ENCODE results near the gene DAAM2.

The DAAM2 gene

DNA sequence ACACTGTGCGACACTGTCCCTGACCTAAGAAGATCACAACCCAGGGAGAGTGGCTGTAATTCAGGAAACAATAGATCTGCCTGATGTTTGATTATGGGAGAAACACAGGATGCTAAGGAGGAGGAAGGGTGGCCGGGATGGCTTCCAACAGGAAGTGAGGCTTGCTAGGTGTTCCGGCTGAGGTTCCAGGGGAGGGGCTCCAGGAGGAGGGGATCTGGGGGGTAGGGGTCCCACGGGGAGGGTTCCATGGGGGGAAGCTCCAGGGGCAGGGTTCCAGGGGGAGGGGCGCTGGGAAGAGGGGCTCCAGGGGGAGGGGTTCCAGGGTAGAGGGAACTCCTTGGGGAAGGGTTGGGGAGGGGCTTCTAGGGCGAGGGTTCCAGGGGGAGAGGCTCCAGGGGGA lies 48.6 kb downstream of the DAAM2 start:
- POLR2A ChIA-PET = no interaction called here
- TF ChIP-seq, protein P1, sequence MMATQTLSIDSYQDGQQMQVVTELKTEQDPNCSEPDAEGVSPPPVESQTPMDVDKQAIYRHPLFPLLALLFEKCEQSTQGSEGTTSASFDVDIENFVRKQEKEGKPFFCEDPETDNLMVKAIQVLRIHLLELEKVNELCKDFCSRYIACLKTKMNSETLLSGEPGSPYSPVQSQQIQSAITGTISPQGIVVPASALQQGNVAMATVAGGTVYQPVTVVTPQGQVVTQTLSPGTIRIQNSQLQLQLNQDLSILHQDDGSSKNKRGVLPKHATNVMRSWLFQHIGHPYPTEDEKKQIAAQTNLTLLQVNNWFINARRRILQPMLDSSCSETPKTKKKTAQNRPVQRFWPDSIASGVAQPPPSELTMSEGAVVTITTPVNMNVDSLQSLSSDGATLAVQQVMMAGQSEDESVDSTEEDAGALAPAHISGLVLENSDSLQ (IDR thresholded peaks at IDR 0.05) = no peak
- TF ChIP-seq SUZ12 (IDR thresholded peaks at IDR 0.05) (no peak), ZNF384 (IDR thresholded peaks at IDR 0.05) (no peak), TARDBP (IDR thresholded peaks at IDR 0.05) (no peak), FOXM1 (IDR thresholded peaks at IDR 0.05; ENCODE audit: borderline replicate concordance) (no peak), CTBP1 (IDR thresholded peaks at IDR 0.05; ENCODE audit: borderline replicate concordance) (no peak), L3MBTL2 (conservative IDR thresholded peaks at IDR 0.05) (no peak), LEF1 (IDR thresholded peaks at IDR 0.05; ENCODE audit: borderline replicate concordance) (no peak), NFRKB (IDR thresholded peaks at IDR 0.05) (no peak), HDGF (IDR thresholded peaks at IDR 0.05; ENCODE audit: borderline replicate concordance) (no peak), ARNT (IDR thresholded peaks at IDR 0.05) (no peak), SP1 (IDR thresholded peaks at IDR 0.05) (no peak)
- CTCF ChIA-PET = no interaction called here
- DNase-seq (ENCODE audit: extremely low spot score) = no peak

DNA sequence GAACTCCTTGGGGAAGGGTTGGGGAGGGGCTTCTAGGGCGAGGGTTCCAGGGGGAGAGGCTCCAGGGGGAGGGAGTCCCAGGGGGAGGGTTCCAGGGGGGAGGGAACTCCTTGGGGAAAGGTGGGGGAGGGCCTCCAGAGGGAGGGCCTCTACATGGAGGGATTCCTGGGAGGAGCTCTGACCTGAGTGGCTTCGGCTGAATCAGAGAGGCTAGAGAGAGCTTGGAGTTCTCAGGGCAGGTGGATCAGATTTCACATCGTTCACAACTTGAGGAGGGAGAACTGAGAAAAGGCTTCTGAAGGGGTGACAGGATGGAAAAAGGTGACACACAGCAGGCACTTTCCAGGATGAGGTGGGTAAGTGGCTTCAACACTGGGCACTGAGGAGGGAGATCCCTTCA lies 49.1 kb downstream of the DAAM2 start:
- peak; percentile 28 for DNase-seq (ENCODE audit: extremely low spot score)
- CTCF ChIA-PET = no interaction called here

DNA sequence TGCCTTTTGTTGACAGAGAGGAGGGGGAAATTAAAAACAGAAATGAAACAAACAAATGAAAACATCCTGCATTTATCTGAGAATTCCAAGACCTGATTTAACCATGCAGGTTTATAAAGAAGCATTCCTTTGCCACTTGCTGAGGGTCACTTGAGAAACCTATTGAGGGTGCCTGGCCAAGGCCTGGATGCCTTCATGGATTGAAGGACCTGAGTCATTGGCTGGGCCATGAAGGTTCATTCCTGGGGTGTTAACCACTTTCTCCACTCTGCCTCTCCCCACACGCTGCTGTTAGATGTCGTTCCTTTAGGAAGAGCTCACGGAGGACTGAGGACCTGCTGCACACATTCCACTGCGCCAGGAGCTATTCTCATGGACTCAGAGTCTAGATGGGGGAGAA lies 49.7 kb downstream of the DAAM2 start:
- CTCF ChIA-PET = no interaction called here
- DNase-seq (ENCODE audit: extremely low spot score) = no peak
- TF ChIP-seq BHLHE40 (IDR thresholded peaks at IDR 0.05; ENCODE audit: borderline replicate concordance) = no peak
- no peak for TF ChIP-seq ARNT (IDR thresholded peaks at IDR 0.05)
- TF ChIP-seq HDGF (IDR thresholded peaks at IDR 0.05; ENCODE audit: borderline replicate concordance) = no peak
- no peak for TF ChIP-seq FOXM1 (IDR thresholded peaks at IDR 0.05; ENCODE audit: borderline replicate concordance)
- no peak for TF ChIP-seq FOXA1 (IDR thresholded peaks at IDR 0.05)
- TF ChIP-seq CTBP1 (IDR thresholded peaks at IDR 0.05; ENCODE audit: borderline replicate concordance) = no peak
- TF ChIP-seq ZNF384 (IDR thresholded peaks at IDR 0.05) = no peak
- no peak for TF ChIP-seq TARDBP (IDR thresholded peaks at IDR 0.05)
- TF ChIP-seq SP1 (IDR thresholded peaks at IDR 0.05) = no peak
- TF ChIP-seq L3MBTL2 (conservative IDR thresholded peaks at IDR 0.05) = no peak
- no peak for TF ChIP-seq NFRKB (IDR thresholded peaks at IDR 0.05)
- TF ChIP-seq ELF4 (IDR thresholded peaks at IDR 0.05) = no peak
- no peak for TF ChIP-seq LEF1 (IDR thresholded peaks at IDR 0.05; ENCODE audit: borderline replicate concordance)
- TF ChIP-seq, protein P1 (IDR thresholded peaks at IDR 0.05) = no peak
- no peak for TF ChIP-seq FOXK2 (IDR thresholded peaks at IDR 0.05)
- no peak for TF ChIP-seq SUZ12 (IDR thresholded peaks at IDR 0.05)
- POLR2A ChIA-PET = no interaction called here

More for the DNA sequence above, 49.1 kb downstream of the DAAM2 start:
- POLR2A ChIA-PET = no interaction called here
- TF ChIP-seq SUZ12 (IDR thresholded peaks at IDR 0.05) (no peak), ZNF384 (IDR thresholded peaks at IDR 0.05) (no peak), SP1 (IDR thresholded peaks at IDR 0.05) (no peak), TARDBP (IDR thresholded peaks at IDR 0.05) (no peak)
- TF ChIP-seq, protein P1 (IDR thresholded peaks at IDR 0.05) = no peak

DNA sequence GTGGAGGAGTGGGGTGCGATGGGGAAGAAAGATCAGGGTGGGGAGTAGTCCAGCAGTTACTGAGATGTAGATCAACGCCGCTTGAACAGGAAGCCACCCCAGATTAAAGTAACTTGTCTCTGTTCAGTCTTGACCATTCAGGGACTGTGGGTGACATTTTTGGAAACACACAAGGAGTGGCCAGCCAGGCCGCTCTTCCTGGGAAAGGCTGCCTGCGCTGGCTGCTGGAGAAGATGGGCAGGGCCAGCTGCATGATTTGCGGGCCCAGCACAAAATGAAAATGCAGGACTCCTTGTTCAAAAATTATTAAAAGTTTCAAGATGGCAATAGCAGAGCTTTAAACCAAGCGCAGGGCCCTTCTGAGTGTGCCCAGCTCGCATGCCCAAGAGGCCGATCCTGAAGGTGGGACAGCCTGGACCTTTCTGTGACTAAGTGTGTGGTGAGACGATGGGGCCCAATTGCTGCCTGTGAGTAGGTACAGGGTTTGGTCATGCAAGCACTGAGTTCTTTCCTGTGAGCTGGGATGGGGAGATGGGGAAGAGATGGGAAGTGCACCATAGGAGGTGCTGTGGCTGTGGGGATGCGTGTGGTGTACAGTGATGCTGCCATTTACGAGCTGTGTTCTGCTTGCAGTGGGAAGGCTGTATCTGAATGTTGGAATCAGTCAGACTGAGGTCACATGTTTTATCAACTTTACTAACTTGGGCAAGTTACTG lies 51.3 kb downstream of the DAAM2 start:
- POLR2A ChIA-PET = no interaction called here
- TF ChIP-seq ZNF384 (IDR thresholded peaks at IDR 0.05) = no peak
- TF ChIP-seq L3MBTL2 (conservative IDR thresholded peaks at IDR 0.05) = no peak
- TF ChIP-seq ELF4 (IDR thresholded peaks at IDR 0.05) = no peak
- no peak for TF ChIP-seq FOXM1 (IDR thresholded peaks at IDR 0.05; ENCODE audit: borderline replicate concordance)
- TF ChIP-seq, protein P1 (IDR thresholded peaks at IDR 0.05) = no peak
- TF ChIP-seq SP1 (IDR thresholded peaks at IDR 0.05) = no peak
- no peak for TF ChIP-seq TARDBP (IDR thresholded peaks at IDR 0.05)
- no peak for TF ChIP-seq ARNT (IDR thresholded peaks at IDR 0.05)
- no peak for TF ChIP-seq LEF1 (IDR thresholded peaks at IDR 0.05; ENCODE audit: borderline replicate concordance)
- no peak for TF ChIP-seq CTBP1 (IDR thresholded peaks at IDR 0.05; ENCODE audit: borderline replicate concordance)
- TF ChIP-seq FOXK2 (IDR thresholded peaks at IDR 0.05) = no peak
- peak; percentile 35 for DNase-seq (ENCODE audit: extremely low spot score)
- CTCF ChIA-PET = no interaction called here

DNA sequence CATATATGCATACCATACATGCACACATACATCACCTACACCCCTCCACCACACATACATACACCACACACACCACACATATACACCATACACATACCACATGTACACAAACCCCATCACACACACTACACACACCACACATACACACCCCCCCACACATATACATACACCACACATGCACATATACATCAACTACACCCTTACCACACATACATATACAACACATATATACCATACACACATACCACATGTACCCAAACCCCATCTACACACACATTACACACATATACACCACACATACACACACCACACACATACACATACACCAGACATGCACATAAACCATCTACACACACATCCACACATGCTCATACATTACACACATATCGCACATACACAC lies 52.7 kb downstream of the DAAM2 start:
- DNase-seq (ENCODE audit: extremely low spot score) = no peak
- CTCF ChIA-PET = no interaction called here
- no peak for TF ChIP-seq NFRKB (IDR thresholded peaks at IDR 0.05)
- no peak for TF ChIP-seq HDGF (IDR thresholded peaks at IDR 0.05; ENCODE audit: borderline replicate concordance)
- no peak for TF ChIP-seq SUZ12 (IDR thresholded peaks at IDR 0.05)
- POLR2A ChIA-PET = no interaction called here

DNA sequence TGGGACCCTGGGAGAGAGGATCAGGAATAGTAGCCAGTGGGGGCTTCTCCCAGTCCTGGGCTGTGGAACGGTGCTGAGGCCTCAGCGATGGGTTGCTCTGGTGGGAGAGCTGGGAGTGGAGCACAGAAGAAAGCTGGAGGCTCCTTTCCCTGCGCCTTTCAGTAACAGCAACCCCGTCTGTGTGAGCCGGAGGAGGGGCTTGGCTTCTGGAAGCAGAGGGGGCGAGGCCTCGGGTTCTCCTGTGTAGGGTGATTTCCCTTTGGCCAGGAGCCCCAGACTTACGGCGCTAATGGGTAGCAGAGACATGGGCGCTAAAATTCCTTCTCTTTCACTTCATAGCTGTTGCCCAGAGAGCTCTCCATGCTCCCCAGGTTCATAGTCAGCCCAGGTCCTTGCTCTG lies 55.0 kb downstream of the DAAM2 start:
- ChIA-PET CTCF (no interaction called here), POLR2A (no interaction called here)
- TF ChIP-seq FOXM1 (IDR thresholded peaks at IDR 0.05; ENCODE audit: borderline replicate concordance) (no peak), LEF1 (IDR thresholded peaks at IDR 0.05; ENCODE audit: borderline replicate concordance) (no peak)
- DNase-seq (ENCODE audit: extremely low spot score) = no peak
